T-helper 17 cell (primary cell): ENCODE results near the gene MCCC2. TPM values are rescaled to one million over a fixed set of nuclear protein-coding genes. Genes with fewer than 3 reads are reported as not detected.
"Not testable (repeated sequence)": the region's sequence is repeated elsewhere in the genome, so short reads cannot be mapped to it uniquely, and the experiment has no call there.

ENCODE experiments used
- ATAC-seq: fragments of 150-1000 bp; cut with Tn5 transposase; 2 replicates; pipeline ENCODE4 v1.10.0; 2021; ENCODE audit warnings: mild to moderate bottlenecking, moderate library complexity
- DNase-seq, 3 donors: peaks; one replicate each; pipeline versions ENCODE4 v3.0.0 to v3.0.0-alpha.2; 2020 to 2021
- H3K9me3 ChIP-seq: one replicate; pipeline ENCODE4 v1.7.0; 2013; ENCODE audit warnings: low read length, mild to moderate bottlenecking; ENCODE audit not compliant: control insufficient read depth, poor library complexity, severe bottlenecking
- H3K27ac Mint-ChIP-seq: one replicate; pipeline ENCODE4 v1.8.0; 2022; ENCODE audit warnings: mild to moderate bottlenecking, moderate library complexity, mixed read lengths
- H3K27me3 Mint-ChIP-seq: one replicate; pipeline ENCODE4 v1.8.0; 2022; ENCODE audit warnings: mixed read lengths
- H3K36me3 Mint-ChIP-seq: one replicate; pipeline ENCODE4 v1.8.0; 2022; ENCODE audit warnings: low read depth, mixed read lengths
- H3K4me1 Mint-ChIP-seq: one replicate; pipeline ENCODE4 v1.8.0; 2022; ENCODE audit warnings: mild to moderate bottlenecking, mixed read lengths
- H3K4me3 Mint-ChIP-seq: one replicate; pipeline ENCODE4 v1.8.0; 2022; ENCODE audit warnings: mild to moderate bottlenecking, moderate library complexity, mixed read lengths
- total RNA-seq, 4 donors: library from RNA in 2 of 4; stranded (reverse) in 2 of 4; gene quantifications; one replicate each; pipeline ENCODE4 v1.2.3 and lab custom pipeline; 2022 to 2026

MCCC2 gene
- total RNA-seq, 2 donors from 2014 or later = 27.9 to 30.1 TPM

DNA sequence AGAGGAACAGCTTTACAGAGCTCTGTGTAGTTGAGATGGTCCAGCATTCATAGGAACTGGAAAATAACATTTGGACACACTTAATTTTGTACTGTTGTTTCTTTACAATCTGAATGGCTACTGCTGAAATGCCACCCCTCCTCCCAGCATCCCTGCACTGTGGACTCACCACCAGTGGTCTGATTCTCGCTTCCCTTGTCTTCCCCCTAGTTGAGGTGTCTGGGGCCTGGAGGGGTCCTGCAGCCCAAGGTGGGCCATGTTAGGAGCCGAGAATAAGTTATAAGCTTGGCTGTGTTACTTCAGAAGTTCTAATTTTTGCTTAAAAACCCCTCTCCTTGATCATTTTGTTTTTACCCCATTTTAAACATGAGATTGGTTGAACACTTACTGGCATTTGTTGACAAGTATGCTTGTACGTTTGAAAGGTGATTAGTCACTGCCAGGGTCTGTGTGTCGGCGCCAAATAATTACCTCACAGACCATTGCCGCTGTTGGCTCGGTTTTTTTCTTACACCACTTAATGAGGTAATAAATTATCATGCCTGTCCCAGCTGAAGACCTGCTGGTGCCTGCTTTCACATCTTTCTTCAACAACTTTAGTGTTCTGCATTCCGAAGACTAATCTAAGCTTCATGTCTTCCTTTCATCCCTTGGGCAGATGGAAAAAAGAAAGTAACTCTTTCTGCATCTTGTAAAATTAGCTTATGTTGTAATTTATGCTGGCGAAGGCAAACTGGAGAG, 65.8 kb downstream of the MCCC2 start:
- H3K36me3 Mint-ChIP-seq = peaks cover 17% of the 10 kb centered on the region

GRCh38 chr5:71658916-71659662, 71.9 kb downstream of the MCCC2 start:
- no peaks in the 10 kb centered on the region for H3K4me1 Mint-ChIP-seq
- H3K36me3 Mint-ChIP-seq = peaks cover 12% of the 10 kb centered on the region
- no peak for DNase-seq
- no peaks in the 10 kb centered on the region for H3K27me3 Mint-ChIP-seq
- H3K9me3 ChIP-seq = no peaks in the 10 kb centered on the region
- no peak overlapping the region for H3K27ac Mint-ChIP-seq
- no peak for ATAC-seq
- no peak overlapping the region for H3K4me3 Mint-ChIP-seq

More for the DNA sequence above, 65.8 kb downstream of the MCCC2 start:
- ATAC-seq = no peak
- Mint-ChIP-seq H3K4me3 (no peak overlapping the region), H3K4me1 (peaks cover 5% of the 10 kb centered on the region), H3K27ac (no peak overlapping the region), H3K27me3 (no peaks in the 10 kb centered on the region)
- DNase-seq = no peak
- H3K9me3 ChIP-seq = no peaks in the 10 kb centered on the region

- DNase-seq = no peak
- Mint-ChIP-seq H3K4me1 (peaks cover 3% of the 10 kb centered on the region), H3K4me3 (no peak overlapping the region), H3K27me3 (no peaks in the 10 kb centered on the region), H3K27ac (no peak overlapping the region), H3K36me3 (peaks cover 11% of the 10 kb centered on the region)
- H3K9me3 ChIP-seq = no peaks in the 10 kb centered on the region
- no peak for ATAC-seq
These were observed 75.2 kb downstream of the MCCC2 start for GRCh38 chr5:71662381-71662780.

- peaks cover 2% of the 10 kb centered on the region for H3K36me3 Mint-ChIP-seq
- no peaks in the 10 kb centered on the region for H3K9me3 ChIP-seq
- peaks cover 3% of the 10 kb centered on the region for H3K4me1 Mint-ChIP-seq
- H3K27me3 Mint-ChIP-seq = no peaks in the 10 kb centered on the region
- DNase-seq (no peak), ATAC-seq (no peak)
- H3K4me3 Mint-ChIP-seq = no peak overlapping the region
- H3K27ac Mint-ChIP-seq = no peak overlapping the region
These were observed 76.2 kb downstream of the MCCC2 start for GRCh38 chr5:71663191-71663969.

- H3K4me1 Mint-ChIP-seq, H3K9me3 ChIP-seq, DNase-seq, ATAC-seq, H3K27me3 Mint-ChIP-seq, H3K27ac Mint-ChIP-seq, H3K36me3 Mint-ChIP-seq, H3K4me3 Mint-ChIP-seq: not testable (repeated sequence)
These were observed 77.5 kb downstream of the MCCC2 start for GRCh38 chr5:71664615-71665014.

DNA sequence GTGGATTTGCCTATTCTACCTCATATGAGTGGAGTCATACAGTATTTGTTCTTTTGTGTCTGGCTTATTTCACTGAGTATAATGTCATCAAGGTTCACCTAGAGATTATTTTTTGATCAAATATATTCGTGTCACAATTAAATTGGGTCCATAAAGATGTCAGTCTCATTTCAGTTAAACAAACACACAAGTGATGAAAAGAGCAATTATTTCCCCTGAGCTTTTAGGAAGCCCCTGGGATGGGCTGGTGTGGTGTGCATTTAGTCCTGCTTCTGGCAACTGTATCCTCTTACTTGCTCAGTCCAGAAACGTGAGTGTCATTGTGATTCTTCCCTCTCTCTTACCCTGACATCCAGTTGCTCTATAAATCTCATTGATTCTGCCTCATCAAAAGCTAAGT, 79.2 kb downstream of the MCCC2 start:
- ATAC-seq = no peak
- Mint-ChIP-seq H3K4me1 (peaks cover 3% of the 10 kb centered on the region), H3K36me3 (no peaks in the 10 kb centered on the region), H3K27me3 (peaks cover 3% of the 10 kb centered on the region), H3K4me3 (no peak overlapping the region), H3K27ac (no peak overlapping the region)
- H3K9me3 ChIP-seq = no peaks in the 10 kb centered on the region
- no peak for DNase-seq

DNA sequence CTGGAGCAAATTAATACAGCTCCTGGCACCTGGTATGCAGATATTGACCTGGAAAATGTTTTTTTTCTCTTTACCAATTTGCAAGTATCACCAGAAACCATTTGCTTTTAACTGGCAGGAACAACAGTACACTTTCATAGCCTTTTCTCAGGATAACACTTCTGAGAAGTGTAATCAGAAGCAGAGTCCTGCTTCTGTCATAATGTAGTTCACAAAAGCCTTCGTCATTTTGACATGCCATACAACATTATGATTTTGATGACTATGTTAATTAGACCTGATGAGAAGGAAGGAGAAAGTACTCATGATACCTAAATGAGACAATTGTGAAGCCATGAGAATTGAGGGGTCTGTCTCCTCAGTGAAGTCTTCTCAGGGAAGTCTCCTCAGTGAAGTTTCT, 90.8 kb downstream of the MCCC2 start:
- Mint-ChIP-seq H3K36me3 (peaks cover 3% of the 10 kb centered on the region), H3K4me3 (no peak overlapping the region), H3K4me1 (no peaks in the 10 kb centered on the region), H3K27me3 (peaks cover 29% of the 10 kb centered on the region), H3K27ac (no peak overlapping the region)
- no peaks in the 10 kb centered on the region for H3K9me3 ChIP-seq
- ATAC-seq (no peak), DNase-seq (no peak)

GRCh38 chr5:71679714-71680113, 92.6 kb downstream of the MCCC2 start:
- H3K4me3 Mint-ChIP-seq = no peak overlapping the region
- no peaks in the 10 kb centered on the region for H3K9me3 ChIP-seq
- H3K27me3 Mint-ChIP-seq = peaks cover 28% of the 10 kb centered on the region
- ATAC-seq (no peak), DNase-seq (no peak)
- H3K27ac Mint-ChIP-seq = no peak overlapping the region
- no peaks in the 10 kb centered on the region for H3K4me1 Mint-ChIP-seq
- H3K36me3 Mint-ChIP-seq = peaks cover 3% of the 10 kb centered on the region

- no peaks in the 10 kb centered on the region for H3K4me1 Mint-ChIP-seq
- ATAC-seq = no peak
- H3K9me3 ChIP-seq = no peaks in the 10 kb centered on the region
- no peak for DNase-seq
- H3K36me3 Mint-ChIP-seq = peaks cover 3% of the 10 kb centered on the region
- no peak overlapping the region for H3K4me3 Mint-ChIP-seq
- H3K27me3 Mint-ChIP-seq = peaks cover 28% of the 10 kb centered on the region
- no peak overlapping the region for H3K27ac Mint-ChIP-seq
These were observed 93.4 kb downstream of the MCCC2 start for GRCh38 chr5:71680510-71680909.

DNA sequence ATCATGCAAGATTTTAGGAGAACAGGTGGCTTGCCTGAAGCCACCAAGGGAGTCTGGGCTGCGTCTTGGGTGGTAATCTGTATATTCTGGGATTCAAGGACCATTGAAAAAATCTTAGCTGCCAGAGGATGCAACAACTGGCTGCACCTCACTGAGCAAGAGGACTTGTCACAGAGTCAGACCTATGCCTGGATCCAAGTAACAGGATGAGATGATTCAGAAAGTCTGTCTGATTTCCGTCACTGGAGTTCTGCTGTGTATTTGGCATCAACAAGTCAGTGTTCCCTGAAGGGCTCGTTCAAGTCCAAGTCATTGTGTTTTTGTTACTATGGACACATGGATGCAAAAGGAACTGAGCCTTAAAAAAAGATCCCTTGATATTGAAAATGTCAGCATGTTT, 94.2 kb downstream of the MCCC2 start:
- Mint-ChIP-seq H3K4me1 (no peaks in the 10 kb centered on the region), H3K36me3 (peaks cover 3% of the 10 kb centered on the region), H3K27ac (no peak overlapping the region), H3K4me3 (no peak overlapping the region), H3K27me3 (peaks cover 28% of the 10 kb centered on the region)
- no peaks in the 10 kb centered on the region for H3K9me3 ChIP-seq
- no peak for DNase-seq
- no peak for ATAC-seq

DNA sequence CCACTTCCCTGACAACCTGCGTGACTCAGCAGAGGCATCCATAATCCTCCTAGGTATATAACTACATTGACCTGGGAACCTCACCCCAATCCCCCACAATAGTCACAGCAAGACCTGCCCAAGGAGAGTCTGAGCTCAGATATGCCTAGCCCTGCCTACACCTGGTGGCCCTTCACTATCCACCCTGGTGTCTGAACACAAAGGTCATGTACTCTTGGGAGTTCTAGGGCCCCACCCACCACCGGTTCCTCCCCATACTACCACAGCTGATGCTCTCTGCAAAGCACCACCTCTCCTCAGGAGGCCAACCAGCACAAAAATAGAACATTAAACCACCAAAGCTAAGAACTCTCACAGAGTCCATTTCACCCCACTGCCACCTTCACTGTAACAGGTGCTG, 97.2 kb downstream of the MCCC2 start:
- peaks cover 15% of the 10 kb centered on the region for H3K27me3 Mint-ChIP-seq
- H3K36me3 Mint-ChIP-seq = peaks cover 3% of the 10 kb centered on the region
- no peak for ATAC-seq

GRCh38 chr5:71693828-71694427, 106.8 kb downstream of the MCCC2 start:
- DNase-seq = no peak
- no peaks in the 10 kb centered on the region for H3K9me3 ChIP-seq
- peaks cover 10% of the 10 kb centered on the region for H3K27me3 Mint-ChIP-seq
- H3K36me3 Mint-ChIP-seq = no peaks in the 10 kb centered on the region
- no peak overlapping the region for H3K27ac Mint-ChIP-seq
- no peak overlapping the region for H3K4me3 Mint-ChIP-seq
- no peak for ATAC-seq
- H3K4me1 Mint-ChIP-seq = peaks cover 6% of the 10 kb centered on the region

More for the DNA sequence above, 97.2 kb downstream of the MCCC2 start:
- Mint-ChIP-seq H3K4me1 (no peaks in the 10 kb centered on the region), H3K27ac (no peak overlapping the region), H3K4me3 (no peak overlapping the region)
- H3K9me3 ChIP-seq = no peaks in the 10 kb centered on the region
- no peak for DNase-seq

DNA sequence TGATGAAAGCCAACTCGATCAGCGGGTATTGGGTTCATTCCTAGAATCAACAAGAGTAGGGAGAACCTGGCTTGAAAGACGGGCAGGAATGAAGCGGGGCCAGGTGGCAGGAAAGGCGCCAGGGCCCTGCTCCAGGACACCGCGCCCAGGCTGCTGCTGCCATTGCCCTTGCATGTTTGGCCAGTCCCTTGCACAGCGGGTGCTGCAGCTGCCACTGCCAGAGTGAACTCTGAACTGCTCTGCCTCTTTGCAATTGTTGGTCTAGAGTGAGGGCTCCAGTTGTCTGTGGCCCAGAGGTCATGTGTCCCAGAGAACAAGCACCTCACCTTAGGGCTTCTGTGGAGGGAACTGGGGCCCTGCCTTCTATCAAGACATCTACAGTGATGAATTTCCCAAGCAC, 107.9 kb downstream of the MCCC2 start:
- no peak for ATAC-seq
- H3K36me3 Mint-ChIP-seq = no peaks in the 10 kb centered on the region
- H3K27me3 Mint-ChIP-seq = peaks cover 10% of the 10 kb centered on the region
- H3K4me1 Mint-ChIP-seq = peaks cover 6% of the 10 kb centered on the region
- no peak overlapping the region for H3K27ac Mint-ChIP-seq
- no peaks in the 10 kb centered on the region for H3K9me3 ChIP-seq
- DNase-seq = no peak
- H3K4me3 Mint-ChIP-seq = no peak overlapping the region
